ENCODE results near the gene DPP9. TPM values are rescaled to one million over a fixed set of nuclear protein-coding genes. Genes with fewer than 3 reads are reported as not detected.
A peak's percentile ranks its signal among the peaks of the same experiment; 100 is the strongest.

DPP9 gene
- total RNA-seq, 4 donors from 2014 or later: 35.0 to 82.1 (median 42.0) TPM

DNA sequence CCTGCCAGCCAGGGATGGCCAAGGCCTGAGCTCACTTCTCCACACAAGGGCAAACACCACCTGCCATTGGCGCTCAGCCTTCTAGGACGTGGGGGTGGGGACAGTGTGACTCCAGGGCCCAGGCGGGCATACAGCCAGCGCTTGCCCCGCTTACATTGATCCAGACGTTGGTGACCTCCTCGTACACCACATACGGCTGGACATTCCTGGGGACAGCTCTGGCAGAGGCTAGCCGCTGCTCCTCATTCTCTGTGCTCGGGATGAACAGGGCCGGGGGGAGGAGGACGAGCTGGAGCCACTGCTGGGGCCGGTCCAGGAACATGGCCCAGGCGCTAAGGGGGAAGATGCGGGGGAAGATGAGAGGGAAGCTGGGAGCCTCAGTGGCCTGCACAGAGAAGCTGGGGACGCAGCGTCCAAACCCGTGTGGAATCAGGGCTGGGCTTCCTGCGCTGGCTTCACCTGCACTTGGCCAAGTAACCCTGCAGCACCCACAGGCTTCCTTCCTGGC, 28.4 kb downstream of the DPP9 start:
- Histone ChIP-seq H3K4me3 (no peak overlapping the region), H3K9me3 (no peaks in the 10 kb centered on the region), H3K4me1 (peaks cover 0 to 10% (median 0%) of the 10 kb centered on the region in 3 donors), H3K36me3 (peaks cover 0 to 99% of the 10 kb centered on the region in 2 donors), H3K27me3 (no peaks in the 10 kb centered on the region), H3K27ac (peak overlapping the region in 3 of 4 donors; percentile 24 to 56 (median 38))
- no peak for ATAC-seq
- TF ChIP-seq POLR2A (IDR thresholded peaks at IDR 0.05): no peak
- TF ChIP-seq EP300 (IDR thresholded peaks at IDR 0.05): no peak
- TF ChIP-seq, protein P1, sequence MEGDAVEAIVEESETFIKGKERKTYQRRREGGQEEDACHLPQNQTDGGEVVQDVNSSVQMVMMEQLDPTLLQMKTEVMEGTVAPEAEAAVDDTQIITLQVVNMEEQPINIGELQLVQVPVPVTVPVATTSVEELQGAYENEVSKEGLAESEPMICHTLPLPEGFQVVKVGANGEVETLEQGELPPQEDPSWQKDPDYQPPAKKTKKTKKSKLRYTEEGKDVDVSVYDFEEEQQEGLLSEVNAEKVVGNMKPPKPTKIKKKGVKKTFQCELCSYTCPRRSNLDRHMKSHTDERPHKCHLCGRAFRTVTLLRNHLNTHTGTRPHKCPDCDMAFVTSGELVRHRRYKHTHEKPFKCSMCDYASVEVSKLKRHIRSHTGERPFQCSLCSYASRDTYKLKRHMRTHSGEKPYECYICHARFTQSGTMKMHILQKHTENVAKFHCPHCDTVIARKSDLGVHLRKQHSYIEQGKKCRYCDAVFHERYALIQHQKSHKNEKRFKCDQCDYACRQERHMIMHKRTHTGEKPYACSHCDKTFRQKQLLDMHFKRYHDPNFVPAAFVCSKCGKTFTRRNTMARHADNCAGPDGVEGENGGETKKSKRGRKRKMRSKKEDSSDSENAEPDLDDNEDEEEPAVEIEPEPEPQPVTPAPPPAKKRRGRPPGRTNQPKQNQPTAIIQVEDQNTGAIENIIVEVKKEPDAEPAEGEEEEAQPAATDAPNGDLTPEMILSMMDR (IDR thresholded peaks at IDR 0.05): no peak
- no peak for TF ChIP-seq POLR2AphosphoS5 (IDR thresholded peaks at IDR 0.05)
- 57 to 60% methylated on average over 3 to 8 of the region's 19 CpGs for WGBS, 2 donors (ENCODE audit: low coverage in 1 of 2)

DNA sequence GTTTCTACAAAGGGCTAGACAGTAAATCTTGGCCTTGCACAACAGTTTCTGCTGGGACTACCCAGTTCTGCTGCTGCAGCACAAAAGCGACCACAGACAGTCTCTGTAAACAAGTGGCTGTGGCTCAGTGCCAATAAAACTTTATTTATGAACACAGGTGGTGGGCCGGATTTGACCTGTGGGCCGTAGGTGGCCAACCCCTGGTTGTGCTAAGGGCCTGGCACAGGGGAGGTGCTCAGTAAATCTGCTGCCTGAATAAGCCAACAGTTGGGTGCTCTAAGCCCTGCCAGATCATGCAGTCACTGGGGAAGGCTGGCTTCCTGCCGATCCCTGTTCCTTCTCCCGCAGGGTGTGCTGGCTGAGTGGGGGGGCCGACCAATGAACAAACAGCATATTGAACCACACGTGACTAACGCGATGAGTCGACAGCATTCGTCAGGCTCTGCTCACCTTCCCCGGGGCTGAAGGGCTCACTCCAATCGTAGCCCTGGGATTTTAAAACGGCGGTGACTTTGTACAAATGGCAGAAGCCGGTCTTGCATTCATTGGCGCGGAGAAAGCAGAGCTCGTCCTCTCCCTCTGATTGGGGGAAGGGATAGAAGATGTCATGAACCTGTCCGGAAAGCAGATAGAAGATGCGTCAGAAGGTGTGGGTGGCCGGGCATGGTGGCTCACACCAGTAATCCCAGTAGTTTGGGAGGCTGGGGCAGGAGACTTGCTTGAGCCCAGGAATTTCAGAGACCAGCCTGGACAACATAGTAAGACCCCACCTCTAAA, 29.2 kb downstream of the DPP9 start:
- H3K27me3 ChIP-seq: no peaks in the 10 kb centered on the region
- TF ChIP-seq POLR2AphosphoS5 (IDR thresholded peaks at IDR 0.05): no peak
- TF ChIP-seq, protein P1 (IDR thresholded peaks at IDR 0.05): no peak
- TF ChIP-seq EP300 (IDR thresholded peaks at IDR 0.05): no peak
- no peak for TF ChIP-seq POLR2A (IDR thresholded peaks at IDR 0.05)
- peak overlapping the region in 2 of 4 donors; percentile 38 to 56 for H3K27ac ChIP-seq
- peak; percentile 54 for ATAC-seq
- H3K9me3 ChIP-seq: no peaks in the 10 kb centered on the region
- H3K36me3 ChIP-seq: peaks cover 0 to 99% of the 10 kb centered on the region in 2 donors
- H3K4me1 ChIP-seq: peaks cover 0 to 10% (median 0%) of the 10 kb centered on the region in 3 donors
- H3K4me3 ChIP-seq: no peak overlapping the region
- 93 to 94% methylated on average over 3 to 8 of the region's 22 CpGs for WGBS, 2 donors (ENCODE audit: low coverage in 1 of 2)

DNA sequence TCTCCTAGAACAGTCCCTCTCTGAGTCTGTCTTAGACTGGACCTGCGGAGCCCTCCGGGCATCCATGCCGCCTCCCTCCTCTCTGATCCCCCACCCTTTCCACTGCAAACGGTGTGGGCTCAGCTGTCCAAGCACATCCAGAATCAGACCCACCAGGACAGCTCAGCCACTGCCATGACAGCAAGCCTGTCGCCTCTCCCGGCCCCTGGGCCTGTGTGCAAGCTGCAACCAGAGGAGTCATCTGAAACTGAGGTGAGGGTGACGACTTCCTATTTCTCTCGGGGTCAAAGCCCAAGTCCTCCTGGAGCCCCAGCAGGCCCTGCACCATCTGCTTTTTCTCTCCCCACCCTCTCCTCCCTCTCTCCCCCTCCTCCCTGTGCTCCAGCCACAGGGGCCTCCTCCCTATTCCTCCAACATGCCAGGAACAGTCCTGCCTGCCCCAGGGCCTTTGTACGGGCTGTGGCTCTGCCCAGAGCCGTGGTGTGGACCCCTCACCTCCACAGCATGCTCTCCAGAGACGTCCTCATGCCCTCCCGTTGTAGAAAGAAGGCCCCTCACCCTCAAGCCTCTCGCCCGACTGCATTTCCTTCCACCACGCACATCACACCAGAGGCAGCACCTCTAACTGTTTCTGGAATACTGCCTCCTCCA, 30.0 kb downstream of the DPP9 start:
- H3K36me3 ChIP-seq: peaks cover 0 to 99% of the 10 kb centered on the region in 2 donors
- WGBS, 2 donors (ENCODE audit: low coverage in 1 of 2): 87 to 88% methylated on average over 3 to 12 of the region's 15 CpGs

DNA sequence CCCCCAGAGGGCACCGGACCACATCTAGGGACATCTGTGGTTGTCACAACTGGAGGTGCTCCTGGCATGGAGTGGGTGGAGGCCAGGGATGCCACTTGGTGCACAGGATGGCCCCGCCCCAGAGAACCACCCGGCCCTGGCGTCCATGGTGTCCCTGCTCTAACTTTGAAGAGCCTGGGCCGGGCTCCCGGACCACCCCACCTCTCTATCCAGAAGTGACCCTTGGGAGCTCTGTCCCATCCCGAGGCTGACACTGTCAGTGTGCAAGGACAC, 30.6 kb downstream of the DPP9 start:
- Histone ChIP-seq H3K36me3 (peaks cover 0 to 99% of the 10 kb centered on the region in 2 donors), H3K27ac (no peak overlapping the region), H3K9me3 (no peaks in the 10 kb centered on the region), H3K4me3 (no peak overlapping the region), H3K27me3 (no peaks in the 10 kb centered on the region), H3K4me1 (peaks cover 0 to 10% (median 0%) of the 10 kb centered on the region in 3 donors)
- TF ChIP-seq POLR2AphosphoS5 (IDR thresholded peaks at IDR 0.05) (no peak), EP300 (IDR thresholded peaks at IDR 0.05) (no peak), POLR2A (IDR thresholded peaks at IDR 0.05) (no peak)
- TF ChIP-seq, protein P1 (IDR thresholded peaks at IDR 0.05): no peak
- 100% methylated on average over 1 of the region's 7 CpGs; no CpG with 5 or more reads in 1 of the 2 donors for WGBS, 2 donors (ENCODE audit: low coverage in 1 of 2)
- ATAC-seq: no peak

More for the DNA sequence above, 30.0 kb downstream of the DPP9 start:
- ATAC-seq: no peak
- H3K27ac ChIP-seq: peak overlapping the region in 2 of 4 donors; percentile 38 to 56
- H3K9me3 ChIP-seq: no peaks in the 10 kb centered on the region
- TF ChIP-seq, protein P1 (IDR thresholded peaks at IDR 0.05): no peak
- TF ChIP-seq POLR2AphosphoS5 (IDR thresholded peaks at IDR 0.05) (no peak), POLR2A (IDR thresholded peaks at IDR 0.05) (no peak), EP300 (IDR thresholded peaks at IDR 0.05) (no peak)
- H3K4me3 ChIP-seq: no peak overlapping the region
- no peaks in the 10 kb centered on the region for H3K27me3 ChIP-seq
- peaks cover 0 to 10% (median 0%) of the 10 kb centered on the region in 3 donors for H3K4me1 ChIP-seq

Data from gastroesophageal sphincter (tissue), 4 donors.